Breast epithelium (tissue), 4 donors: ENCODE measurements around the gene YIPF2. TPM values are rescaled to one million over a fixed set of nuclear protein-coding genes. Genes with fewer than 3 reads are reported as not detected.

Experiments
- DNase-seq, 2 donors: peaks; one replicate each; pipeline ENCODE4 v3.0.0-alpha.2; 2019; ENCODE audit warnings: low spot score in 2 of 2
- H3K27ac ChIP-seq, 2 donors: fragments of 200-600 bp; sonication (generic) in 1 of 2; one replicate each; pipeline ENCODE4 v1.5.1; 2016 to 2019; ENCODE audit warnings: mild to moderate bottlenecking in 1 of 2
- H3K27me3 ChIP-seq, 2 donors: fragments of 200-600 bp; sonication (generic) in 1 of 2; one replicate each; pipeline versions ENCODE4 v1.5.1 to v1.6.0; 2017 to 2019; ENCODE audit warnings: control low read depth in 1 of 2, mild to moderate bottlenecking in 1 of 2
- H3K36me3 ChIP-seq: fragments of 200-600 bp; one replicate; pipeline ENCODE4 v1.5.1; 2019
- H3K4me1 ChIP-seq, 2 donors: fragments of 200-600 bp; sonication (generic); one replicate each; pipeline ENCODE4 v1.5.1; 2016 to 2019; ENCODE audit warnings: control low read depth in 1 of 2
- H3K4me3 ChIP-seq, 3 donors: fragments of 200-600 bp; sonication (generic); 1 replicate in 2 of 3; 2 replicates in 1 of 3; pipeline ENCODE4 v1.5.1; 2016 to 2019; ENCODE audit warnings: mild to moderate bottlenecking in 3 of 3, moderate library complexity in 2 of 3
- H3K9me3 ChIP-seq, 2 donors: fragments of 200-600 bp; sonication (generic) in 1 of 2; one replicate each; pipeline ENCODE4 v1.5.1; 2016 to 2019; ENCODE audit warnings: control low read depth in 1 of 2
- POLR2A ChIP-seq: fragments of 450-650 bp; IDR thresholded peaks from one replicate; pipeline ENCODE4 v1.6.1; 2016; ENCODE audit warnings: antibody characterized with exemption, mild to moderate bottlenecking, moderate library complexity
- POLR2AphosphoS5 ChIP-seq, 3 donors: sonication (generic); formaldehyde crosslinking; IDR thresholded peaks; one replicate each; pipeline ENCODE4 v1.6.1; 2017; ENCODE audit warnings: antibody characterized with exemption in 3 of 3
- intact Hi-C: fragments of 100-400 bp; cut with DNase I; formaldehyde crosslinking; loops from one replicate; pipeline ENCODE4 v1.15.1; 2023; ENCODE audit warnings: low total_unique reads
- total RNA-seq, 3 donors: library from RNA; depleted of rRNA; stranded (reverse); fragments of >200 nt; gene quantifications; one replicate each; pipeline ENCODE4 v1.1.0, GENCODE V29; 2016
- TF ChIP-seq, protein P1 (sequence below), 3 donors: fragments of 450-650 bp; IDR thresholded peaks; one replicate each; pipeline ENCODE4 v1.5.1; 2016 to 2017; ENCODE audit warnings: antibody characterized with exemption in 3 of 3, mild to moderate bottlenecking in 3 of 3, moderate library complexity in 3 of 3

Gene YIPF2
- total RNA-seq, 3 donors from 2014 or later = 40.3 to 68.6 (median 59.6) TPM

DNA sequence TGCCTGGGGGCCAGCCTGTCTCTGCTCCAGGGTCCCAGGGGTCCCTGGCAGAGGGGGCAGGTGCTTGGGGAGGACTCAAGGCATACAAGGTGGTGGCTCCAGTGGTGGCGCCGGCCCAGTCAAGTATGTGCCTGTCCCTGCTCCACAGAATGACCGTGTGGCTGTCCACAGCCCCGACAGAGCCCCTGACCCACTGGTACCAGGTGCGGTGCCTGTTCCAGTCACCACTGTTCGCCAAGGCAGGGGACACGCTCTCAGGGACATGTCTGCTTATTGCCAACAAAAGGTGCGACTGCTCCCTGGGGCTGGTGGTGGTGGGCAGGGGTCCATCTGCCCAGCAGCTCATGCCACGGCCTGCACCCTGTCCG lies 8.2 kb downstream of the YIPF2 start:
- Histone ChIP-seq H3K4me1 (no peaks in the 10 kb centered on the region), H3K4me3 (no peak overlapping the region), H3K9me3 (no peaks in the 10 kb centered on the region), H3K27ac (no peak overlapping the region), H3K27me3 (no peaks in the 10 kb centered on the region), H3K36me3 (no peaks in the 10 kb centered on the region)
- no peak for DNase-seq
- no peak for TF ChIP-seq POLR2A
- TF ChIP-seq, protein P1, sequence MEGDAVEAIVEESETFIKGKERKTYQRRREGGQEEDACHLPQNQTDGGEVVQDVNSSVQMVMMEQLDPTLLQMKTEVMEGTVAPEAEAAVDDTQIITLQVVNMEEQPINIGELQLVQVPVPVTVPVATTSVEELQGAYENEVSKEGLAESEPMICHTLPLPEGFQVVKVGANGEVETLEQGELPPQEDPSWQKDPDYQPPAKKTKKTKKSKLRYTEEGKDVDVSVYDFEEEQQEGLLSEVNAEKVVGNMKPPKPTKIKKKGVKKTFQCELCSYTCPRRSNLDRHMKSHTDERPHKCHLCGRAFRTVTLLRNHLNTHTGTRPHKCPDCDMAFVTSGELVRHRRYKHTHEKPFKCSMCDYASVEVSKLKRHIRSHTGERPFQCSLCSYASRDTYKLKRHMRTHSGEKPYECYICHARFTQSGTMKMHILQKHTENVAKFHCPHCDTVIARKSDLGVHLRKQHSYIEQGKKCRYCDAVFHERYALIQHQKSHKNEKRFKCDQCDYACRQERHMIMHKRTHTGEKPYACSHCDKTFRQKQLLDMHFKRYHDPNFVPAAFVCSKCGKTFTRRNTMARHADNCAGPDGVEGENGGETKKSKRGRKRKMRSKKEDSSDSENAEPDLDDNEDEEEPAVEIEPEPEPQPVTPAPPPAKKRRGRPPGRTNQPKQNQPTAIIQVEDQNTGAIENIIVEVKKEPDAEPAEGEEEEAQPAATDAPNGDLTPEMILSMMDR (IDR thresholded peaks at IDR 0.05) = no peak
- TF ChIP-seq POLR2AphosphoS5 (IDR thresholded peaks at IDR 0.05) = no peak
- intact Hi-C loops = no loop called here

DNA sequence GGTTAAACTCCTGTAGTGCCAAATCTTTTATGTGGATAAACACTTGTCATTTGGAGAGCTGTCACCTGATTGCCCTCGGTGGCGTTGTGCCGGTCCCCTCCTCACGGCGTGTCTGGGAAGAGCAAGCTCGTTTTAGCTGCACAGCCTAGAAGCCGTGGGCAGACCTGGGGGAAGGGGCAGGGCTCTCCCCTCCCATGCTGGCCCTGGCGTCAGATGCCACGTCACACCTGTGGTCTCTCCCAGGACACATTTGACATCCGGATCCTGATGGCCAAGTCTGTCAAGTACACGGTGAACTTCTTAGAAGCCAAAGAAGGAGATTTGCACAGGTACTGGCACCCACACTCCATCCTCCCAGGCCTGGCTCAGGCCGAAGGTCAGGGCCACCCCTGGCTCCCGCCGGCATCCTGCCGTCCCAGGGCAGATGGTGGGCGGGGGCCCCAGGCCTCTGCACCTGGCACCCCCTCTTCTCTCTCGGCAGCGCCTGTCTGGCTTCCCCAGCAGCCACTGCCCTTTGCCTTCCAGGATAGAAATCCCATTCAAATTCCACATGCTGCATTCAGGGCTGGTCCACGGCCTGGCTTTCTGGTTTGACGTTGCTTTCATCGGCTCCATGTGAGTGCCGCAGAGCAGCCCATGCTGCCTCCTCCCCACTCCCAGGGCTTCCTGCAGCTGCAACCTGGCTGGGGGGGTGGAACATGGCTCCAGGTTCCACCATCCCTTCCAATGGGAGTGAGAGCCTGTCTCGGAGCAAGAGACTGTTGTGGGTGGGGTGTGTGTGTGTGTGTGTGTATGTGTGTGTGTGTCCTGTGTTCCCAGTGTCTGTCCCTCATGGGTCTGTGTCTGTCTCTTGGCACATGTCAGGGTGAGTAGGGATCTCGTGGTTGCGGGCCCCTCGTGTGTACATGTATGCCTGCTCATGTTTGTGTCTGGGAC lies 8.8 kb downstream of the YIPF2 start:
- no peak for DNase-seq
- H3K27ac ChIP-seq = no peak overlapping the region
- H3K36me3 ChIP-seq = no peaks in the 10 kb centered on the region
- intact Hi-C loops = no loop called here
- no peaks in the 10 kb centered on the region for H3K9me3 ChIP-seq
- TF ChIP-seq POLR2A (no peak), POLR2AphosphoS5 (IDR thresholded peaks at IDR 0.05) (no peak)
- TF ChIP-seq, protein P1 (IDR thresholded peaks at IDR 0.05) = no peak
- H3K4me1 ChIP-seq = no peaks in the 10 kb centered on the region
- H3K27me3 ChIP-seq = no peaks in the 10 kb centered on the region
- H3K4me3 ChIP-seq = no peak overlapping the region

DNA sequence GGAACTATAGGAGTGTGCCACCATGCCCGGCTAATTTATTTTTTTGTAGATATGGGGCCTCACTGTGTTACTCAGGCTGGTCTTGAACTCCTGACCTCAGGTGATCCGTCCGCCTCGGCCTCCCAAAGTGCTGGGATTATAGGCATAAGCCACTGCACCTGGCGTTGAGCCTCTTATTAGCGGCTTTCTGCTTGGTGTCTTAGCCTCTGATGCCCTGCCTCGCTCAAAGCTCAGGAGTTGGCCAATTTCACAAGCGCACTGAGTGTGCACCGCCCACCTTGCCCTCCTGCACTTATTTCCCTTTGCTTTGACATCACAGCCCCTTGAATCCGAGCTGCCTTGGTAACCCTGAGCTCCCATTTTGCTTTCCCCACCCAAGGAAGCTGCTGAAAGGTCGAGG lies 10.1 kb downstream of the YIPF2 start:
- Histone ChIP-seq H3K36me3 (no peaks in the 10 kb centered on the region), H3K4me1 (no peaks in the 10 kb centered on the region), H3K4me3 (no peak overlapping the region), H3K27ac (no peak overlapping the region), H3K9me3 (no peaks in the 10 kb centered on the region), H3K27me3 (no peaks in the 10 kb centered on the region)
- TF ChIP-seq POLR2A = no peak
- TF ChIP-seq, protein P1 (IDR thresholded peaks at IDR 0.05) = no peak
- no peak for TF ChIP-seq POLR2AphosphoS5 (IDR thresholded peaks at IDR 0.05)
- intact Hi-C loops = no loop called here
- DNase-seq = no peak

DNA sequence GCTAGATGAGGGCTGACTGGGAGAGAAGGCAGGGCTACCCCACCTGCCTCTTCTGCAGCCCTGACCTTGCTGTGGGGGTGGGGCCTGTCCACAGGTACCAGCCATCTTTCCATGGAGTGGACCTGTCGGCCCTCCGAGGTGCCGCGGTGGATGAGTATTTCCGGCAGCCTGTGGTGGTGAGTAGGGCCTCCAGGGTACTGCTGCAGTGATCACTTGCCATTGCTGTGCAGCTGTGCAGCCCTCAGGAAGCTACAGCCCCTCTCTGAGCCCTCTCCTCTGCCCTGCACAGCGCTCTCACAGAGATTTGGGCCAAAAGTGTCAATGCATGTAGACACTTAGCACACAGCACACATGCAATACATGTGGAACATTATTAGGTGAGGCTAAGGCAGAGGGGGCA lies 11.8 kb downstream of the YIPF2 start:
- Histone ChIP-seq H3K27ac (no peak overlapping the region), H3K4me3 (no peak overlapping the region), H3K36me3 (no peaks in the 10 kb centered on the region), H3K9me3 (no peaks in the 10 kb centered on the region), H3K4me1 (no peaks in the 10 kb centered on the region), H3K27me3 (no peaks in the 10 kb centered on the region)
- TF ChIP-seq POLR2AphosphoS5 (IDR thresholded peaks at IDR 0.05) (no peak), POLR2A (no peak)
- TF ChIP-seq, protein P1 (IDR thresholded peaks at IDR 0.05) = no peak
- intact Hi-C loops = no loop called here
- DNase-seq = no peak
